Activated T-cell treated with anti-CD3 and anti-CD28 coated beads for 24 hours (primary cell): Measurements from ENCODE around the gene RGS10.
"Not testable (repeated sequence)": the region's sequence is repeated elsewhere in the genome, so short reads cannot be mapped to it uniquely, and the experiment has no call there.

Source experiments
- DNase-seq: peaks from one replicate; pipeline ENCODE4 v3.0.0-alpha.2; 2020; ENCODE audit warnings: low read depth

RGS10 gene

DNA sequence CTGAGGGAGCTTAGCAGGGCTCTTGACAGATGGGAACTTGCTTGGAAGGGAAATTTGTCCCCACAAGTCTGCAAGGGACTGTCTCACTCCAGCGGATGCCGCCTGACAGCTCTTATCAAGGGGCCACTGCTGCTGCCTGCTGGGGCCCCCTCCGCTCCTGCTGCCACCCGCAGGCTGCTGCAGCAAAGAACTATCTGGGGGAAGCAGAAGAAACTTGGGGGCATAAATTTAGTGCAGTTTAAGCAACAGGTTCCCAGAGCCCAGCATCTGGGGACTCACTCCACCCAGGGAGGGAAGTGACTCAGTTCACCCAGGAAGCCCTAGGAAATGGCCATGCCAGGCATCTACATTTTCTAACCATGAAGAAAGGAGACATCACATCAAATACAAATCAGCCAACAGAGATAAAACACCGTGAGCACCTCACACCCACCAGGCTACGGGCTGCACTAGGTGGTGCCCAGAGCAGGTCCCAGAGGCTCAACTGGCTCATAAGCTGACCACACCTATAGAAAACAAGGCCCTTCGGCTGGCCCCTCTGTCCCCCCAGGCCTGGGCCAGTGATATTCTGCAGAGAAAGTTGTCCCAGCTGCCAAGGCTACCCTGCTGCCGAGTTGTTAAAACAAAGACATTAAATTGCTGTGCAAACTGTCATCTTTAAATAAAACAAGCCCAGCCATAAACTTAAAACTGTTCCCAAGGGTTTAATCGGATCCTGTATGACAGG is 3.7 kb downstream of the RGS10 start:
- no peak for DNase-seq

DNA sequence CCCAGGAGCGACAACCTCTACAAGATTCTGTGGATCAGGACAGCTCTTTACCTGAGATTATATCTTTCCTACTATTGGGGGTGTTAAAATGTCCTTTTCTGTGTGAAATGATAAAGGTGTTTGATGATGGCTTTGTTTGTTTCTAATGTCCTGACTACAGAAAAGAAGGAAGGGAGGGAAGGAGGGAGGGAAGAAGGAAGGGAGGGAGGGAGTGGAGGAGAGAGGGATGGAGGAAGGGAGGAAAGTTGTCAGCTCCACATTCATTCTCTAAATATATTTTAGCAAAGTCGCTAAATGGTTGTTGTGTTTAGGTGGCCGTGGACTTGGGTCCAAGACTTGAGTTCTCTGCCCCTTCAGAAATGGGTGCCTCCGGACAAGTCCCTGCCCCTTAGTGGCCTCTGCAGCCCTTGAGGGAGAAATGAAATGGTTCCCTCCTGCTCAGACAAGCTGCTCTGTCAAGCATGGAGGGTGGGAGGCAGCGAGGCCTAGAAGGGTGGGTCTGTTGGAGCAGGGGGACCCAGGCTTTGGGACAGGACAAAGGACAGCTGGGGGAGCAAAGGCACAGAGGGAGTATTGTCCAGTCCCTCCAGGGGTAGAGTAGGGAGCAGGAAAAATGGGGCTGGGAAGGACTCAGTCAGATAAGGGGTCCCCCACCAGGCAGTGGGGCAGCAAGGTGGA is 4.4 kb downstream of the RGS10 start:
- no peak for DNase-seq

GRCh38 chr10:119536508-119537025 is 6.0 kb downstream of the RGS10 start:
- DNase-seq = no peak

- no peak for DNase-seq
Measured at GRCh38 chr10:119535837-119536507, 6.5 kb downstream of the RGS10 start.

- no peak for DNase-seq
Measured at GRCh38 chr10:119535305-119535704, 7.2 kb downstream of the RGS10 start.

GRCh38 chr10:119533473-119533872 is 9.0 kb downstream of the RGS10 start:
- DNase-seq = no peak

DNA sequence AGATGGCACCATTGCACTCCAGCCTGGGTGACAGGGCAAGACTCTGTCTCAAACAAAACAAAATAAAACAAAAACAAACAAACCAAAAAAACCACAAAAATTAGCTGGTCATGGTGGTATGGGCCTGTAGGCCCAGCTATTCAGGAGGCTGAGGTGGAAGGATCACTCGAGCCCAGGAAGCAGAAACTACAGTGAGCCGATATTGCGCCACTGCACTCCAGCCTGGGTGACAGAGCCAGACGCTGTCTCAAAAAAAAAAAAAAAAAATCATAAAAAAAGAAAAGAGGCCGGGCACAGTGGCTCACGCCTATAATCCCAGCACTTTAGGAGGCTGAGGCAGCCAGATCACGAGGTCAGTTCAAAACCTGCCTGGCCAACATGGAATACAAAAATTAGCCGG is 9.7 kb downstream of the RGS10 start:
- DNase-seq = not testable (repeated sequence)

- DNase-seq = not testable (repeated sequence)
Measured at GRCh38 chr10:119532251-119532650, 10.3 kb downstream of the RGS10 start.

GRCh38 chr10:119531067-119531466 is 11.5 kb downstream of the RGS10 start:
- DNase-seq = no peak

- DNase-seq = not testable (repeated sequence)
Measured at GRCh38 chr10:119528663-119529237, 13.8 kb downstream of the RGS10 start.

DNA sequence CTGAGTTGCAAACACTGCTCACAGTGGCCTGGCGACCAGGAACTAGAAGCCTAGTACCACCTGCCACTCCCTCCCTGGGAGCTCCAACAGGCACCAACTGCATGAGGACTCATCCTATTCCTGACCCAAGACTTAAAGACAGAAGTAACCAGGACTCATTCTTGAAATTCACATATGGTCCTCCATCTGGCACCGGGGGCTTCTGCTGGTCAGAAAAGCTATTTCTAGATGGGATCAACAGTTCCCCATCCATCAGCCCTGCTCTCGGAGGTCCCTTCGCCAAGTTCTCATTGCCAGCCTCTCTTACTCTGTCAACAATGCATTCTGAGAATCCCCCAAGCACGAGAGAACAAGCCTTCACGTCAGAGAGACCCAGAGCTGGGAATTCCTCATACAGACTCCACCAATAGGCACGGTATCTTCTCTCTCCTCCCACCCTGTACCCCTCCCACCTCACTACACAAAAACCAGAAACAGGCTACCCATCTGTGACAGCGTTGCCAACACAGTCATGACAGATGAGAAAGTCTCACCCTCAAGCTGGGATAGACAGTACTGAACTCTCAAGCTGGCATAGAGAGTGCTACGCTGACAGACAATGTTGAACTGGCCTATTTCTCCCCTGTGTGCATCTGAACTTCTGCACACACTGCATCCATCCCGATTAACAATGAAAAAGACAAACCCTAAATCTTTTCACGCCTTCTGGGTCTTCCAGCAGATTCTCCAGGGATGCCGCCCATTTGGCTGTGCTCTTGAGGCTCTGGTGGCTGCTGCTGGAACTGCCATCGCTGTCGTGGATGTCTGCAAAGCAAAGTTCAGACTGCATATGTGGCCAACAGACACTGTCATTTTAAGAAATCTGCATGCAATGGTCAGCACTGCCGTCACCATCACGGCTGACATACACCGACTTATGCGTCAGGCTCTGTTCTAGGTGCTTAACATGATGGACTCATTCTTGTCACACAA is 15.6 kb downstream of the RGS10 start:
- DNase-seq = no peak

GRCh38 chr10:119526149-119526548 is 16.4 kb downstream of the RGS10 start:
- no peak for DNase-seq

- DNase-seq = no peak
Measured at GRCh38 chr10:119525116-119525515, 17.4 kb downstream of the RGS10 start.

DNA sequence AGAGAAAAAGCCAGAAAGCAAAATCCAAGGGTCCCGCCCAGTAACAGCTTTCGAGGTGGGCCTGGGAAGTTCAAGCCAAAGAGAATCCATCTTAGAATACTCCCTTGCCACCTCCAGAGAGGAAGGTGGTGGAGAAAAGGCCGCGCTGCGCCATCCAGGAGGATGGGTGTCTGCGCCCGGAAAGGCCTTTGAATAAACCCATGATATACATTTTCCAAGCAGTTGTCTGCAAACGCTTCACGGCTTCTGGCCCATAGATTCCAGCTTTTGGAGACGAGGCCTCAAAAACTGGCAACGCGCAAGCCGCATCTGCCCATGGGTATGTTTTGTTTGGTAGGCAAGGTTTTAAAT is 17.8 kb downstream of the RGS10 start:
- DNase-seq = no peak

GRCh38 chr10:119523895-119524719 is 18.4 kb downstream of the RGS10 start:
- no peak for DNase-seq

- no peak for DNase-seq
Measured at GRCh38 chr10:119522747-119523426, 19.6 kb downstream of the RGS10 start.

- DNase-seq = no peak
Measured at GRCh38 chr10:119521443-119522204, 20.9 kb downstream of the RGS10 start.

- DNase-seq = no peak
Measured at GRCh38 chr10:119520283-119520682, 22.2 kb downstream of the RGS10 start.

GRCh38 chr10:119518936-119519335 is 23.6 kb downstream of the RGS10 start:
- no peak for DNase-seq
